GM18873 (cell line): ENCODE measurements around the gene ZNF629.
A peak's percentile ranks its signal among the peaks of the same experiment; 100 is the strongest.

Experiments used
- ATAC-seq: cut with Tn5 transposase; IDR thresholded peaks from one replicate; pipeline ENCODE4 v1.9.1; 2021; ENCODE audit warnings: mild to moderate bottlenecking, moderate library complexity, moderate number of reproducible peaks; ENCODE audit not compliant: unreplicated experiment, low FRiP score

Gene ZNF629

DNA sequence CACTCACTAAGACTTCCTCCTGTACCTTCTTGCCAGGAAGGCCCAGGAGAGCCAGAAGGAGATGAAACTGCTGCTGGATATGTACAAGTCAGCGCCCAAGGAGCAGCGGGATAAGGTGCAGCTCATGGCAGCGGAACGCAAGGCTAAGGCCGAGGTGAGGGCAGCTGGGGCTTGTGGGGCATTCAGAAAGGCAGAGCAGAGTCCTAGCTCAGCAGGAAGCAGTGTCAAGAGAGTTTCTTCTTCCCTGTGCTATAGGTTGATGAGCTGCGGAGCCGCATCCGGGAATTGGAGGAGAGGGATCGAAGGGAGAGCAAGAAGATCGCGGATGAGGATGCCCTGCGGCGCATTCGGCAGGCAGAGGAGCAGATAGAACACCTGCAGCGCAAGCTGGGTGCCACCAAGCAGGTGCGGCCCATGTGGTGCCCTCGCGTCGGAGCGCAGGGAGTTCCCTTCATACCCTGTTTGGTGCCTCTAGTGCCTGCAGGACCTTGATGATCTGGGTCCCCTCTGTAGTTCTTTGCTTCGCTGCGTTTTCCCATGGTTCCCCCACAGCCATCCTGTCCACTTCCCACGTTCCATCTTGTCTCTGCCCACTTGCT is 18.3 kb downstream of the ZNF629 start:
- ATAC-seq, result no peak

DNA sequence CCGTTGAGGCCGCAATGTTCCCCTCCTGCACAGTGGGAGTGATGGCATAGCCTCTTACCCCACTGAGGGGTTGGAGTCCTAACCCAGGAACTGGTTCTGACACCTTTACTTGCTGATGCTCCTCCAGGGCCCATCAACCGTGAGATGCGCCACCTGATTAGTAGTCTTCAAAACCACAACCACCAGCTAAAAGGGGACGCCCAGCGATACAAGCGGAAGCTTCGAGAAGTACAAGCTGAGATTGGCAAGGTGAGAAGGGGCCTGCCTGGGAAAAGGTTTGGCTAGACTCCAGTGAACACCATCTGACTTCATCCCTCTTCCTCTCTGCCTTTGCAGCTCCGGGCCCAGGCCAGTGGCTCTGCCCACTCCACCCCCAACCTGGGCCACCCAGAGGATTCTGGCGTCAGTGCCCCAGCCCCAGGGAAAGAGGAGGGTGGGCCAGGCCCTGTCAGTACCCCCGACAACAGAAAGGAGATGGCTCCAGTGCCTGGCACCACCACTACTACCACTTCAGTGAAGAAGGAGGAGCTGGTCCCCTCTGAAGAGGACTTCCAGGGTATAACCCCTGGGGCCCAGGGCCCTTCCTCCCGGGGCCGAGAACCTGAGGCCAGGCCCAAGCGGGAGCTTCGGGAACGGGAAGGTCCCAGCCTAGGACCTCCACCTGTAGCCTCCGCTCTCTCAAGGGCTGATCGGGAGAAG is 19.1 kb downstream of the ZNF629 start:
- ATAC-seq, result no peak

DNA sequence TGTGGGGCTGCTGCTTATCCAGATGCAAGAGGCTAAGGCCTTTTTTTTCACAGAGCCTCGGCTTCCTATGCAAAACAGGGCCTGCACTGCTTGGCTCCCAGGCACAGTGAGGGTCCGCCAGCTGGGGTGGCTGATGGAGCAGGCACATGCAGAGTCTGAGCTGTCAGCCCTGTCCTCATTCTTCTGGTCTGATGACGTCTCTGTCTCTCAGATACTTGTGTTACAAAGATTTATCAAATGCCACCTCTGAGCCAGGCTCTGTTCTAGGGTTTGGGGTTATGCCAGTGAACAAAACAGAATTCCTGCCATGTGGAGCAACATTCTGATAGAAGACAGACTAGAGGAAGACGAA is 20.1 kb downstream of the ZNF629 start:
- no peak for ATAC-seq

DNA sequence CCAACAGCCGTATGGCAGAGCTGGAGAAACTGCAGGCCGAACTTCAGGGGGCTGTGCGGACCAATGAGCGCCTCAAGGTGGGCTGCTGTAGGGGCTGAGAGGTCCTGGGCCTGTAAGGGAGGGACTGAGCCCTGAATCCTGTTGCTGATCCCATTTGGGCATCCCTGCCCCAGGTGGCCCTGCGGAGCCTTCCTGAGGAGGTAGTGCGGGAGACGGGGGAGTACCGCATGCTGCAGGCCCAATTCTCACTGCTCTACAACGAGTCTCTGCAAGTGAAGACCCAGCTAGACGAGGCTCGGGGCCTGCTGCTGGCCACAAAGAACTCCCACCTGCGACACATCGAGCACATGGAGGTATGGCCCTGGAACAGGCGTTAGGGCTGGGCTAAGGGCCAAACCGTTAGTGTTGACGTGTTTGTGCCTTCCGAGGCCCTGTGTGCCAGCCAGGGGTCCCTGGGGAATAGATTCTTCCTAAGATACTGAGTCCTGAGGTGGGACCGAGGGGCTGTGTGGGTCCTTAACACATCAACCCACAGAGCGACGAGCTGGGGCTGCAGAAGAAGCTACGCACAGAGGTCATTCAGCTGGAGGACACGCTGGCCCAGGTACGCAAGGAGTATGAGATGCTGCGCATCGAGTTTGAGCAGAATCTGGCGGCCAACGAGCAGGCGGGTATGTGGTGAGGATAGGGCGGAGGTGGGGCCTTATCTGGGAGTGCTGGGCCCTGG is 20.6 kb downstream of the ZNF629 start:
- no peak for ATAC-seq

DNA sequence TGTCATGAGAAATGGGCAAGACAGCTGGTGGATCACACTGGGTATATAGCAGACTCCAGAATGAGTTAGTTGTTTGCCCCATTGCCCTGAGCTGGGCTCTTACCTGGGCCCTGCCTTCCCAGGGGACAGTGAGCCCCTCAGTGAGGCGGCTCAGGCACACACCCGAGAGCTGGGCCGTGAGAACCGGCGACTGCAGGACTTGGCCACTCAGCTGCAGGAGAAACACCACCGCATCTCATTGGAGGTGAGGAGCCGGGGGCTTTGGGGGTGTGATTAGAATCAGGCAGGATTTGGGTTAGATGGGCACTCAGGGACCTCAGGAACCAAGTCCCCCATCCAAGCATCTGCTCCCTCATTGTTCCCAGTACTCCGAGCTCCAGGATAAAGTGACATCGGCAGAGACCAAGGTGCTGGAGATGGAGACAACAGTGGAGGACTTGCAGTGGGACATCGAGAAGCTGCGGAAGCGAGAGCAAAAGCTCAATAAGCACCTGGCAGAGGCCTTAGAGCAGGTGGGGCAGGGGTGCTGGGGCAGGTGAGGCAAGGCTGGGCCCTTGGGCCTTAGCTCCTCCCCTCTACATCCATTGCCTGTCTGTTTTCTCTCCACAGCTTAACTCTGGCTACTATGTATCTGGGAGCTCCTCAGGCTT is 22.1 kb downstream of the ZNF629 start:
- no peak for ATAC-seq

DNA sequence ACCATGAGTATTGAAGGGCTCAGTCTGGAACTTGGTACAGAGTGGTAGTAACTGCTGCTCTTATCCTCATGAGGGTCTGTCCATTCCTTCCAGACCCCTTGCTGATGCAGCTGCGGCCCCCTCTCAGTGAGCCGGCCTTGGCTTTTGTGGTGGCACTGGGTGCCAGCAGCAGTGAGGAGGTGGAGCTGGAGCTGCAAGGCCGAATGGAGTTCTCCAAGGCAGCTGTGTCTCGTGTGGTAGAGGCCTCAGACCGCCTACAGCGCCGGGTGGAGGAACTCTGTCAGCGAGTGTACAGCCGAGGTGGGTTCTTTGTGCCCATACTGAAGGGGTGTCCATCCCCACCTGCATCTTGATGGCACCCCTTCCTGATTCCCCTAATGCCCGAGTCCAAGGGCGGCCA is 22.9 kb downstream of the ZNF629 start:
- ATAC-seq, result no peak

DNA sequence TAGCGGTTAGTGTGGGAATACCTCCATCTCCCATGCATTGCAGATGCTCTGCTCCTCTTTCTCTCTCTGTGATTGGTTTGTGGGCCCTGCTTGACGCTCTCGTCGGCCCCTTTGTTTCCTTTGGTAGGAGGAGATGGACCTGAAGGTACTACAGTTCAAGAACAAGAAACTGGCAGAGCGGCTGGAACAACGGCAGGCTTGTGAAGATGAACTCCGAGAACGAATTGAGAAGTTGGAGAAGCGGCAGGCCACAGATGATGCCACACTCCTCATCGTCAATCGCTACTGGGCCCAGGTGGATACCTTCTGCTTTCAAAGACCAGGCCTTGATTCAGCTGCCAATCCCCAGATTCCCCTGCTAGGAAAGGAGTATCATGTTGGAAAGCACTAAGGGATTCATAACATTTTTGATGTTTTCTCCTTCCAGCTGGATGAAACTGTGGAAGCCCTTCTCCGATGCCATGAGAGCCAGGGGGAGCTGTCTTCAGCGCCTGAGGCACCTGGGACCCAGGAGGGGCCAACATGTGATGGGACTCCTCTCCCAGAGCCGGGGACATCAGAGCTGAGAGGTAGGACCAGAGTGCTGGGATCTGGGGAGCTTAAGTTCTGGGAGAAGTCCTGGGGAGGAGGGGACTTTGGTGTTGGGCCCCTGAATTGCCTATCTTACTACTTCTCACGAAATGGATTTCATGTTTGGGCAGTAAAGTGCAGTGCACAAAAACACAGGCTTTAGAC is 23.8 kb downstream of the ZNF629 start:
- ATAC-seq, result no peak

DNA sequence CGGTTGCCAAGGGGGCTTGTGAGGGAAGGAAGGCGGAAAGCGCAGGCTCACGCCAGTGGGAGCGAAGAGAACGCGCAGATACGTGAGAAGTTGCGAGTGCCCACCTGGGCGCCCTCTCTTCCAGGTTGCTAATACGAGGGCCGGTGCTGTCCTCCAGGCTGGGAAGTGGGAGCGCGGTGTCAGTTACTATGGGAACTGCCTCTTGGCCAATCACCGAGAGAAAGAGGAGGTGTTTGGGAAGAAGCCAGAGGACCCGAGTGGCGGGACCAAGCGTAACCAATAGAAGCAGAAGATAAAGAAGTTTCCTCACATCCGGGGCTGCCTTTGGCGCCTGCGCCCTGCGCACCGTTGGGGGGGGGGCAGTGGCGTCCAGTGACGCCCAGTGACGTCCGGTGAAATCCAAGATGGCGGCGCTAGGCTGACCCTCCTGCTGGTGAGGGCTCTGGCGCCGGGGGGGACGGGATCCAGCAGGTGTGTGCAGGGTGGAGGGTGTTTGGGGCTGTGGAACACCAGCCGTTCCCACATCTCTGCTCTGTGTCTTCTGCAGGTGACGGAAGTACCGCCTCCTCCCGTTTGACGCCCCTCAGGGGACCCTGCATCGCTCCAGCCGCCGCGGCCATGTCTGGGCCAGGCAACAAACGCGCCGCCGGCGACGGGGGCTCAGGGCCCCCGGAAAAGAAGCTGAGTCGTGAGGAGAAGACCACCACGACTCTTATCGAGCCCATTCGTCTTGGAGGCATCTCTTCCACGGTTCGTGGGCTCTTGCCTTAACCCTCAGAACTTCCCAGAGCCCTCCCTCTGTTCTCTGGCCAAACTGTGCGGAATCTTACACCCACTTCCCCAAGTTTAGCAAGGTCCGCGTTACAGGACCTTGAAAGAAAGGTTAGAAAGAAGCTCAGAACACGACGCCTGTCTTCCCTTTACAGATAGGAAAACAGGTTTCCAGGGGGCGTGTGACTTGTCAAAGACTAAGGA is 24.8 kb downstream of the ZNF629 start, which contains the start of the genes CFAP119 and RNF40:
Gene CFAP119, minus strand, starts transcription at position 135 of the 975 bp plus-strand sequence. CDS start 314 bp downstream, outside the sequence.
Gene RNF40, plus strand, starts transcription at position 395 of the 975 bp plus-strand sequence. Its CDS starts 224 bp downstream, at position 619.
- ATAC-seq, result peak; percentile 82

DNA sequence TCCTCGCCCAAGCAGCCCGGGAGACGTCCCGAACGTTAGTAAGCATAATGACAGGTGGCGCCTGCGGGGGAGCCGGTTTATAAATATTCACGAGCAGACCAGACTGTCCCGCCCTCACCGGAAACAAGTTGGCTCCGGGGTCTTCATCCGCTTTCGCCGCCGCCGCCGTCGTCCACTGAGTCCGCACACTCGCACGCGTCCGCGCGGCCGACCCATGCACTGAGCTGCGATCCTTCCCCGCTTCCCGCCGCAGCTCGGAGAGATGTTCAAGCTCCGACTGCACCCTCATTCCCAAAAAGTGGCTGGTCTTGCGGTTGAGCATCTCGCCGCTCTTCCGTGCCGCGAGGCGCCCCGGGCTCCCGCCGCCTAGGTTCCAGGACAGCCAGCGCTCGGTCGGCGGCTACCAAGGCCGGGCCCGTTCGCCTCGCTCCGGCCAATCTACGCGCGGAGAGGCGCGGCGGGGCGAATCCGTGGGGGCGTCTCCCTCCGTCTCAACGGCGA is 25.5 kb downstream of the ZNF629 start:
- peak; percentile 9 for ATAC-seq

DNA sequence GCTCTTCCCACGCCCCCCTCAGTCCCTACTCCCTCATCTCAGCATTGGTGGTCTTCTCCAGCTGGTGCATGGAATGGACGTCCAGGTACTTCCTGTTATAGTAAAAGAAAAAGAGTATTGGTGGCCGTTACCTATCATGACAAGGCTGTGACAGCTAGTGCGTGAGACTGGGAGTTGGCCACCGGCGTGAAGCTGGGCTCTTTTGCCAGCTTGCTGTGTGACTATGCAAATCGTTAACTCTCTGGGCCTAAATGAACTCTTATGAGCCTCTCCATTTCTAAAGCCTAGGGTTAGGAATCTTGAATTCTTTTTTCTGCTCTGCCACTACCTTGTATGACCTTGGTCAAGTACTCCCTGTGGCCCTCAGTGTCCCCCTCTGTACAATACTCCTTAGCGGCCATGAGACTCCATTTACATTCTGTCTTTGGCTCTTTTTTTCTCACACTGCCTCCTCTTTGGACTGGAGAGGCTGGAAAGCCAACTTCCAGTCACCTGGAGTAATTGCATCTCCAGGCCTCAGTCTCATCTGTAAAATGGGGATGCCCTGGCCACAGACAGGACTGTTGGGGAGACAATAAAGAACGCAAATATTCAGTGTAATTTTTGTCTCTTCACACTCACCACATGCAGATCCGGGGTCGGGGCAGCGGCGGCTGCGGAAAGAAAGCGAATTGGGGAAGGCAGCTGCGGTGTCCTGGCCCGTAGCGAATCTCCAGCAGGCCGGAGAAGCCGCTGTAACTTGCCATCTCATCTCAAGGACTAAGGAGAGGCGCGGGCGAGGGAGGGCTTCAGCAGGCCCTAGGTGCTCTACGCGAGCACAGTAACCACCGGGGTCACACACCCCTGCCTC is 26.2 kb downstream of the ZNF629 start:
- no peak for ATAC-seq

DNA sequence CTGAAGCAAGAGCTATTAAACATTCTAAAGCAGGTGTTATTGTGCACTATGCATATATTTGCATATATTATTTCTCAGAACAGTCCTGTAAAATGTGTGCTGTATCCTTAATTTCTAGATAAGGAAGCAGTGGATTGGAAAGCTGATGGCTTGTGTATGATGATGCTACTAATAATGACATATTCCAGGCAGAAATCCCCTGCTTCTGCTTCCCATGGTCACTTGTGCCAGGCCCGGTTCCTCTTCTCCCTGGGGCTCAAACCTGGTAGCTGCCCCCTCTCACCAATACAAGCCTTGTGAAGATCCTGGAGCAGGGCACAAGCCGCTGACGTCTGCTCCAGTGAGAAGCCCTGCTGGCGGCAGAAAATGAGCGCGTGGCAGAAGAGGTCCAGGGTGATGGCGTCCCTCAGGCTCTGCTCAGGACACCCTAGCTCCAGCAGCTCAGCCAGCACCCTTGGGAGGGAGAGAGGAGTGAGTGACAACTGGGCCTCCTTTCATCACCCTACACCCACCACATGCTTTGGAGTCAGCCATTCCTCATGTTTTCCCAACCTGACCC is 26.9 kb downstream of the ZNF629 start:
- ATAC-seq, result no peak

DNA sequence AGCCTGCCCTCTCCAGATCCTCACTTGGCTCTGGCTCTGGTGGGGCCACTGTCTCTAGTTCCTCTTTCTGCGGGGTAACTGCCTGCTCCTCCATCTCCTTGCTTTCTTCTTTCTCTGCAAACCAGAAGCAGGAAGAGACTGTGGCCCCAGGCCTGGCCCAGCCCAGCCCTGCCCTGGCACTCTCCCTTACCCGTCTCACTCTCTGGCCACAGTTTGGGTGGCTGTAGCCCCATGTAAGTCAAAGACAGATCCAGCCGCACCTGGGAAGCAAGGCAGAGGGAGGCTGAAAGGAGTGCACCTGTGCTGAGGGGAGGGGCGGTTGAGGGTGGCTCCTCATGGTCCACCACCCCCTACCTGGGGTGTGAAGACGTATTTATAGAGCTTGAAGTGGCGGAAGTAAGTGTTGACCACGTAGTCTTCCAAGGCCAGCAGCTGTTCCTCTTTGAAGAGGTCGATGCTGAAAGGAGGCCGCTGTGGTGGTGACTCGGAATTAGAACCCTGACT is 28.0 kb downstream of the ZNF629 start:
- no peak for ATAC-seq

DNA sequence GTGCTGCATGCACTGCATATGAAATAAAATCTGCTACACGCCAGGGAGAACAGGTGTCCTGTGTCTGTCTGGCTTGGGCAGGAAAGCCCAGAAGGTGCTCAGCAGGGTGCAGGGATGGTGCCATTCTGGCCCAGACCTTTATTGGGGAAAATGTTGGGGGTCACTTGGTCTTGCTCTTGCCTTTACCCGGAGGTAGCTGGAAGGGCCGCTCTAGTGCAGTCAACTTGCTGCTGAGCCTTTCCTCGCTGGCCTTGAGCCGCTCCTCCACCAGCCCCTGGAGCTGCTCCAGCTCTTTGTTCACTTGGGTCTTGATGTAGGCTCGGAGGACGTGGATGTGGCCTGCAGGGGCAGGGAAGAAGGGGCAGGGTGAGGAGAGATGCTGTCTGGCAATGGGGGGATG is 29.7 kb downstream of the ZNF629 start:
- ATAC-seq, result no peak

DNA sequence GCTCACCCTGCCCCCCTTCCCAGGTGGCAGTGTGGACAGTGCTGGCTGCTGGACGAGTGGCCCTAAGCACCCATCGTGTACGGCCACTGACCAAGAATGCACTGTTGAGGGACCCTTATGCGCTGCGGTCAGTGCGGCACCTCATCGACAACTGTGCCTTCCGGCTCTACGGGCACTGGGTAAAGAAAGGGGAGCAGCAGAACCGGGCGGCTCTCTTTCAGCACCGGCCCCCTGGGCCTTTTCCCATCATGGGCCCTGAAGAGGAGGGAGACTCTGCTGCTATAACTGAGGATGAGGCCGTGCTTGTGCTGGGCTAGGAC is 30.3 kb downstream of the ZNF629 start:
- ATAC-seq, result no peak

DNA sequence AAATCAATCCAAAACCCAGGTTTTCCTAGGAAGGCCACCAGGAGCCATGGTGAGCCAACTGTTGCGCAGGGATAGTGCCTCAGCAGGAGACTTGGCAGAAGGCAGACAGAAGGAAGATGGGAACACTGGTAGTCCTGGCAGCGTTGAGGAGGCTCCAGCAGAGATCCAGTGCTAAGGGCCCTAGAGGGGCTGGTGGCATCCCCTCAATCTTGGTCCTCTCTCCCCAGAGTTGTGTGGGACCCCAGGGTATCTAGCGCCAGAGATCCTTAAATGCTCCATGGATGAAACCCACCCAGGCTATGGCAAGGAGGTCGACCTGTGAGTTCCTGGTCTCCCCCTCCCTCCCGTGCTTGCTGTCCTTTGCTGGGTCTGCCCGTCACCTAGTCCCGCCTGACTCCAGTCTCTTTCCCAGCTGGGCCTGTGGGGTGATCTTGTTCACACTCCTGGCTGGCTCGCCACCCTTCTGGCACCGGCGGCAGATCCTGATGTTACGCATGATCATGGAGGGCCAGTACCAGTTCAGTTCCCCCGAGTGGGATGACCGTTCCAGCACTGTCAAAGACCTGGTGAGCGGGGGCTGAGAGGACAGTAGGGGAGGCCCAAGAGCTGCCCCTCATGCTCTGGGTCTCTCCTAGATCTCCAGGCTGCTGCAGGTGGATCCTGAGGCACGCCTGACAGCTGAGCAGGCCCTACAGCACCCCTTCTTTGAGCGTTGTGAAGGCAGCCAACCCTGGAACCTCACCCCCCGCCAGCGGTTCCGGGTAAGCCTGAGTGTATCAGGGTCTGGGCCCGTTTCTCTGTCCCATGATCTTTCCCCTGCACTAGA is 30.8 kb downstream of the ZNF629 start:
- ATAC-seq, result no peak

DNA sequence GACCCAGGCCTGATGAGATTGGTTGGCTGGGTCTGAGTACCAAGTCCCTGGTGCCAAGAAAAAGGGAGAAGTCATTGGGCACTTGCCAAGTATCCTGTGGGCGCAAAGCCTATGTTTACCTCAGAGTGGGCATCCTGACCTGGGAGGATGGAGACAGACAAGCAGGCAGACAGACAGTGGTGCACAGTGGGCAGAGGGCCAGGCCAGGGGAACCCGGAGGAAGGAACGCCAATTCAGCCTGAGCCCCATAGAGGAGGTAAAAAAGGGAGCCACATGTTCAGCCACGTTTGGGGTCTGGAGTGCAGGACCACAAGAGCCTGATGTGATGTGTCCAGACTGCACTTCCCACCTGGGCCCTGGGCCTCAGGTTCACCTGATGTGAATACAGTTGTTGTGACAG is 33.4 kb downstream of the ZNF629 start:
- no peak for ATAC-seq

DNA sequence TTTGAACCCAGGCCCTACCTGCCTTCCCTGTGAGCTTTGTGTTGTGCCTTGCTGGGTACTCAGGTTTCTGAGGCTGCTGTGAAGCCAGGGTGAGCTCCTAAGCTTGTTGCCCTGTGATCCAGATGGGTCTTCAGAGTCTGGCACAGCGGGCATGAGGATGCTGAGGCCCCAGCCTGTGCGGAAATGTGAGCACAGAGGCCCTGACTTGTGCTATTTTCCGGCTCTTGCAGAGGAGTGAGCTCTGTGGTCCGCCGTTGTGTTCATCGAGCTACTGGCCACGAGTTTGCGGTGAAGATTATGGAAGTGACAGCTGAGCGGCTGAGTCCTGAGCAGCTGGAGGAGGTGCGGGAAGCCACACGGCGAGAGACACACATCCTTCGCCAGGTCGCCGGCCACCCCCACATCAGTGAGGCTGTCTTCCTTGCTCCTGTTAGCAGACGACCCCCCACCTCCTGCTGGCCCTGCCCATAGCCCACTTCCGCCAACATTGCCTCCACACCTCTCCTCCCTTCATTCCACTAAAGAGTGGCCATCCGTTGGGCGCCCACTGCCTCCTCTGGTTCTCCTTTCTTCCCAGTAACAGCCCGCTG is 36.0 kb downstream of the ZNF629 start:
- ATAC-seq, result no peak
